ENCODE measurements around the gene DAAM1. TPM values are rescaled to one million over a fixed set of nuclear protein-coding genes. Genes with fewer than 3 reads are reported as not detected.

The DAAM1 gene
- total RNA-seq, 1 experiment from 2014 or later, result 43.8 TPM

GRCh38 chr14:59391388-59391787 lies 202.9 kb downstream of the DAAM1 start:
- no peak overlapping the region for H3K4me2 ChIP-seq (ENCODE audit: low read depth, low read length, poor library complexity, severe bottlenecking)
- H2AFZ ChIP-seq (ENCODE audit: low read length), result no peak overlapping the region
- H3K9me2 ChIP-seq (replicated peaks; ENCODE audit: insufficient read depth, low read length), result no peaks in the 10 kb centered on the region
- no peaks in the 10 kb centered on the region for H3K9me3 ChIP-seq (ENCODE audit: low read length)
- no peak overlapping the region for H3K27ac ChIP-seq (ENCODE audit: low read length)
- H3K9ac ChIP-seq (ENCODE audit: low read length), result no peak overlapping the region
- no peaks in the 10 kb centered on the region for H3K79me2 ChIP-seq (ENCODE audit: low read length)
- DNase-seq, result no peak
- H3K27me3 ChIP-seq (ENCODE audit: low read length), result no peaks in the 10 kb centered on the region
- no peaks in the 10 kb centered on the region for H4K20me1 ChIP-seq (ENCODE audit: insufficient read depth, low read depth, low read length)
- H3K4me1 ChIP-seq (ENCODE audit: low read length), result no peaks in the 10 kb centered on the region
- H3K36me3 ChIP-seq (ENCODE audit: insufficient read depth, low read length), result no peaks in the 10 kb centered on the region
- H3K4me3 ChIP-seq (ENCODE audit: low read length), result no peak overlapping the region

DNA sequence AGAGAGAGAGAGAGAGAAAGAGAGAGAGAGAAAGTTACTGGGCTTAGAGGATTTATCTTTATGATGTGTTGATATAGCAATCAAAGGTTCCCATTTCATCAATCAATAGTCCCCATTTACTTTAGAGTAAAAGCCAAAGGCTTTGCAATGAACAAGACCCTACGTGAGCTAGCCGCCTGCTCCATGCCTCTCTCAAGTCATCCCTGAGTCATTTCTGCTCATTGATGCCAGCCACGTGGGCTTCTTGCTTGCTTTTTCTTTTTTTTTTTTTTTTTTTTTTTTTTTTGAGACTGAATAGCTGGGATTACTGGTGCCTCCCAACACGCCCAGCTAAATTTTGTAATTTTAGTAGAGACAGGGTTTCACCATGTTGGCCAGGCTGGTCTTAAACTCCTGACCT lies 205.8 kb downstream of the DAAM1 start:
- Histone ChIP-seq H3K9me3 (ENCODE audit: low read length) (no peaks in the 10 kb centered on the region), H3K4me1 (ENCODE audit: low read length) (no peaks in the 10 kb centered on the region), H3K79me2 (ENCODE audit: low read length) (no peaks in the 10 kb centered on the region), H3K27me3 (ENCODE audit: low read length) (no peaks in the 10 kb centered on the region), H4K20me1 (ENCODE audit: insufficient read depth, low read depth, low read length) (no peaks in the 10 kb centered on the region), H3K4me3 (ENCODE audit: low read length) (no peak overlapping the region), H3K9me2 (replicated peaks; ENCODE audit: insufficient read depth, low read length) (no peaks in the 10 kb centered on the region), H3K9ac (ENCODE audit: low read length) (no peak overlapping the region), H3K27ac (ENCODE audit: low read length) (no peak overlapping the region), H3K4me2 (ENCODE audit: low read depth, low read length, poor library complexity, severe bottlenecking) (no peak overlapping the region), H3K36me3 (ENCODE audit: insufficient read depth, low read length) (no peaks in the 10 kb centered on the region), H2AFZ (ENCODE audit: low read length) (no peak overlapping the region)
- DNase-seq, result no peak

- Histone ChIP-seq H3K9me3 (ENCODE audit: low read length) (no peaks in the 10 kb centered on the region), H3K27me3 (ENCODE audit: low read length) (no peaks in the 10 kb centered on the region), H2AFZ (ENCODE audit: low read length) (no peak overlapping the region)
Observed at GRCh38 chr14:59395672-59396071, 207.2 kb downstream of the DAAM1 start.

DNA sequence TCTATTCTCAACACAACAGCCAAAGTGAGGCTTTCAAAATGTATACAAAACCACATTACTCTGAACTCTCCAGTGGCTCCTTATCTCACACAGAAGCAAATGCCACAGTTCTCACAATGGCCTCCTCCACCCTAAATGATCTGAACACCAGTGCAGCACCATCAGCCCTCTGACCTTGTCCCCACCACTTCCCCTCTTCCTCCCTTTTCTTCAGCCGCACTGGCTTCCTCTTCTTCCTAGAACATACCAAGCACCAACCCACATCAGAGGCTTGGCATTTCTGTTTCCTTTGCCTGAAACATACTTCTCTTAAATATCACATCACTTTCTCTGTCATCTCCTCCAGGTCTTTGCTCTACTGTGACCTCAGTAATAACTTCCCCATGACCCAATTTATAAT lies 210.4 kb downstream of the DAAM1 start:
- Histone ChIP-seq H3K4me3 (ENCODE audit: low read length) (no peak overlapping the region), H3K9me3 (ENCODE audit: low read length) (no peaks in the 10 kb centered on the region), H3K4me1 (ENCODE audit: low read length) (no peaks in the 10 kb centered on the region), H3K9me2 (replicated peaks; ENCODE audit: insufficient read depth, low read length) (no peaks in the 10 kb centered on the region), H3K36me3 (ENCODE audit: insufficient read depth, low read length) (no peaks in the 10 kb centered on the region), H4K20me1 (ENCODE audit: insufficient read depth, low read depth, low read length) (no peaks in the 10 kb centered on the region), H3K4me2 (ENCODE audit: low read depth, low read length, poor library complexity, severe bottlenecking) (no peak overlapping the region), H3K27me3 (ENCODE audit: low read length) (no peaks in the 10 kb centered on the region), H2AFZ (ENCODE audit: low read length) (no peak overlapping the region), H3K79me2 (ENCODE audit: low read length) (no peaks in the 10 kb centered on the region), H3K9ac (ENCODE audit: low read length) (no peak overlapping the region), H3K27ac (ENCODE audit: low read length) (no peak overlapping the region)
- DNase-seq, result no peak

More at GRCh38 chr14:59395672-59396071, 207.2 kb downstream of the DAAM1 start:
- Histone ChIP-seq H3K4me1 (ENCODE audit: low read length) (no peaks in the 10 kb centered on the region), H3K79me2 (ENCODE audit: low read length) (no peaks in the 10 kb centered on the region), H3K9ac (ENCODE audit: low read length) (no peak overlapping the region), H3K4me2 (ENCODE audit: low read depth, low read length, poor library complexity, severe bottlenecking) (no peak overlapping the region), H3K27ac (ENCODE audit: low read length) (no peak overlapping the region), H4K20me1 (ENCODE audit: insufficient read depth, low read depth, low read length) (no peaks in the 10 kb centered on the region), H3K9me2 (replicated peaks; ENCODE audit: insufficient read depth, low read length) (no peaks in the 10 kb centered on the region), H3K36me3 (ENCODE audit: insufficient read depth, low read length) (no peaks in the 10 kb centered on the region), H3K4me3 (ENCODE audit: low read length) (no peak overlapping the region)
- DNase-seq, result no peak

GRCh38 chr14:59406454-59407245 lies 218.2 kb downstream of the DAAM1 start:
- no peak for DNase-seq
- Histone ChIP-seq H4K20me1 (ENCODE audit: insufficient read depth, low read depth, low read length) (no peaks in the 10 kb centered on the region), H3K27ac (ENCODE audit: low read length) (no peak overlapping the region), H3K27me3 (ENCODE audit: low read length) (no peaks in the 10 kb centered on the region), H3K9ac (ENCODE audit: low read length) (no peak overlapping the region), H3K36me3 (ENCODE audit: insufficient read depth, low read length) (no peaks in the 10 kb centered on the region), H3K9me3 (ENCODE audit: low read length) (no peaks in the 10 kb centered on the region), H3K79me2 (ENCODE audit: low read length) (no peaks in the 10 kb centered on the region), H3K4me2 (ENCODE audit: low read depth, low read length, poor library complexity, severe bottlenecking) (no peak overlapping the region), H3K9me2 (replicated peaks; ENCODE audit: insufficient read depth, low read length) (no peaks in the 10 kb centered on the region), H3K4me3 (ENCODE audit: low read length) (no peak overlapping the region), H3K4me1 (ENCODE audit: low read length) (no peaks in the 10 kb centered on the region), H2AFZ (ENCODE audit: low read length) (no peak overlapping the region)

GRCh38 chr14:59407246-59408010 lies 219.0 kb downstream of the DAAM1 start:
- no peak overlapping the region for H3K27ac ChIP-seq (ENCODE audit: low read length)
- no peaks in the 10 kb centered on the region for H3K4me1 ChIP-seq (ENCODE audit: low read length)
- no peaks in the 10 kb centered on the region for H3K9me2 ChIP-seq (replicated peaks; ENCODE audit: insufficient read depth, low read length)
- no peak overlapping the region for H2AFZ ChIP-seq (ENCODE audit: low read length)
- H4K20me1 ChIP-seq (ENCODE audit: insufficient read depth, low read depth, low read length), result no peaks in the 10 kb centered on the region
- no peaks in the 10 kb centered on the region for H3K79me2 ChIP-seq (ENCODE audit: low read length)
- H3K4me2 ChIP-seq (ENCODE audit: low read depth, low read length, poor library complexity, severe bottlenecking), result no peak overlapping the region
- H3K36me3 ChIP-seq (ENCODE audit: insufficient read depth, low read length), result no peaks in the 10 kb centered on the region
- no peak overlapping the region for H3K9ac ChIP-seq (ENCODE audit: low read length)
- DNase-seq, result no peak
- H3K27me3 ChIP-seq (ENCODE audit: low read length), result no peaks in the 10 kb centered on the region
- no peak overlapping the region for H3K4me3 ChIP-seq (ENCODE audit: low read length)
- no peaks in the 10 kb centered on the region for H3K9me3 ChIP-seq (ENCODE audit: low read length)

- no peak overlapping the region for H3K4me2 ChIP-seq (ENCODE audit: low read depth, low read length, poor library complexity, severe bottlenecking)
- H3K9me3 ChIP-seq (ENCODE audit: low read length), result no peaks in the 10 kb centered on the region
- no peak overlapping the region for H3K27ac ChIP-seq (ENCODE audit: low read length)
- H3K4me3 ChIP-seq (ENCODE audit: low read length), result no peak overlapping the region
- no peaks in the 10 kb centered on the region for H3K79me2 ChIP-seq (ENCODE audit: low read length)
- H2AFZ ChIP-seq (ENCODE audit: low read length), result no peak overlapping the region
- no peaks in the 10 kb centered on the region for H3K4me1 ChIP-seq (ENCODE audit: low read length)
- no peaks in the 10 kb centered on the region for H3K27me3 ChIP-seq (ENCODE audit: low read length)
- no peaks in the 10 kb centered on the region for H3K9me2 ChIP-seq (replicated peaks; ENCODE audit: insufficient read depth, low read length)
- no peaks in the 10 kb centered on the region for H3K36me3 ChIP-seq (ENCODE audit: insufficient read depth, low read length)
- no peak overlapping the region for H3K9ac ChIP-seq (ENCODE audit: low read length)
- H4K20me1 ChIP-seq (ENCODE audit: insufficient read depth, low read depth, low read length), result no peaks in the 10 kb centered on the region
- DNase-seq, result no peak
Observed at GRCh38 chr14:59415836-59416602, 227.6 kb downstream of the DAAM1 start.

- Histone ChIP-seq H3K4me3 (ENCODE audit: low read length) (no peak overlapping the region), H3K4me2 (ENCODE audit: low read depth, low read length, poor library complexity, severe bottlenecking) (no peak overlapping the region), H3K27ac (ENCODE audit: low read length) (no peak overlapping the region), H3K9me3 (ENCODE audit: low read length) (no peaks in the 10 kb centered on the region), H3K4me1 (ENCODE audit: low read length) (peaks cover 8% of the 10 kb centered on the region), H3K9ac (ENCODE audit: low read length) (no peak overlapping the region), H3K79me2 (ENCODE audit: low read length) (no peaks in the 10 kb centered on the region), H3K27me3 (ENCODE audit: low read length) (no peaks in the 10 kb centered on the region), H2AFZ (ENCODE audit: low read length) (no peak overlapping the region), H3K36me3 (ENCODE audit: insufficient read depth, low read length) (no peaks in the 10 kb centered on the region), H3K9me2 (replicated peaks; ENCODE audit: insufficient read depth, low read length) (no peaks in the 10 kb centered on the region), H4K20me1 (ENCODE audit: insufficient read depth, low read depth, low read length) (no peaks in the 10 kb centered on the region)
- DNase-seq, result no peak
Observed at GRCh38 chr14:59417311-59417710, 228.8 kb downstream of the DAAM1 start.
